ENCODE data around the gene DPM2.

Gene DPM2

DNA sequence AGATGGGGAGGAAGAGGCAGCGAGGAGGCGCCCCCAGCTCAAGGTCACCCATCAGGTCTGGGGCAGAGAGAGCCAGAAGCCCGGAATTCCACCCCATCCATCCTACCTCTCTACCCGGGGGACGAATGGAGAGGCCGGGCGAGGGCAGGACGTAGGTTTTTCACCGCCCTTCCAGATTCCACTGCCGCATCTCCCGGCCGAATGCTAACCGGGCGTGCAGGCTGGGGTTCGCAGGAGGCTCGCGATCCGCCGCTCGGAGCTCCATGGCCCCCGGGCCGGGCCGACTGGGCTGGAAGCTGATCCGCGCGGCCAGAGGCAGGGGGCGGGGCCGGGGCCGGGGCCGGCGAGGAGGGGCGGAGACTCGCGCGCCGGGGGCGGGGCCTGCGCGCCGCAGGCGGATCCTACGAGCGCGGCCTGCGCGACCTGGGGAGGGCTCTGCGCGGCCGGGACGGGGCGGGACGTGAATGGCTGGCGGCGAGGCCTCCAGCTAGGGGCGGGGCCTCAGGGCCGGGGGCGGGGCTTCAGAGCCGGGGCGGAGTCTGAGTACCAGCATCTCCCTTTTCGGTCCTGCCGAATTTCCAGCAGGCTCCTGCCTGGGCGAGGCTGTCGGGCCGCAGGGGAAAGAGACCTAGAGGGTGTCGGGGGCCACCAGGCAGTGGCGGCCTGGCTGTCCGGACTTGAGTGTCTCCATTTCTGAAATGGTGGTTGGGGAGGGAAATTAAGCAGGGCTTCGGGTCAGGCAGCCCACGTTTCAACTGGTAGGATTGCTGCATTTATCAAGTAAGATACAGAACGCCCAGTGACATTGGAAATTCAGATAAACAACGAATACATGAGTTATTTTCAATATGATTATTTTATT is 20.7 kb downstream of the DPM2 start, which contains the start of gene ST6GALNAC4:
TSS of gene ST6GALNAC4 (minus strand) at position 322 of the 862 bp plus-strand sequence. CDS start 622 bp downstream, outside the sequence.
- DNase-seq, result peak; percentile 97 to 98

DNA sequence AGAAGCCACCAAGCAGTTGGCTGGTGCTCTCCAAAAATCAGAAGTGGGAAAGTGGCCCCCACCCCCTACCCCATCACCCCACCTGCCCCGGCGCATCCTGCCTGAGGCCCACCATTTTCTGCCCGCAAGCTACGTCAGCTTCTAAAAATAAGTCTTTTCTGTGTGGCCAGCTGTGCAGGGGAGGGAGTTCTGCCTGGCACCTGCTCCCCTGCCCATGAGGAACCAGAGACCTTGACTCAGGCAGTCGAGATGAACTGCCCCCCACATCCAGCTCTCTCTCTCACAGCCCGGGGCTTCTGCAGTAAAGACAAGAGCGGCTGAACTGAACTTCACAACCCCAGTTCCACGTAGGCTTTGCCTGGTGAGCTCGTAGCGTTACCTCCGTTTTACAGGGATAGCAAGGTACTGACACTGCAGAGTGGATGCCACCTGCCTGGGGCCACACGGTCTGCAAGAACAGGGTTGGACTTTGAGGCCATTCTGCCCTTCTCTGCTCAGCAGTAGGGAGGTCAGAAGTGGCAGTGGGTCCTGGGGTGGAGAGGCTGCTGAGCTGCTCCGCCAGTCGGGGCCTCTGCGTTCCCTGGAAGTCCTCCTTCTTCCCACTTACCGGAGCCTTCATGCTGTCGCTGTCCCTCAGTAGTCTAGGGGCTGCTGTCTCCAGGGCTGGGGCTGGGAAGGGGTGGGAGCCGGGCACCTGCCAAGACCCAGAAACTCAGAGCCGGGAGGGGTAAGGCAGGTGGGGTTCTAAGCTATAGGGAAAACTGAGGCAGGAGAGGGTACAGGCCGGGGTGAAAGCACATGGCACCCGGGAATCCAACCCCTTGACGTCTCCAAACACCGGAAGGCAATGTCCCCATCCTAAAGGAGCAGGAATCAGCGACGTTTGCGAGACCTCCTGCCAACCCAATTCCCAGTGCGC is 21.6 kb downstream of the DPM2 start:
- peak in 1 of 2 experiments; percentile 59 for DNase-seq

DNA sequence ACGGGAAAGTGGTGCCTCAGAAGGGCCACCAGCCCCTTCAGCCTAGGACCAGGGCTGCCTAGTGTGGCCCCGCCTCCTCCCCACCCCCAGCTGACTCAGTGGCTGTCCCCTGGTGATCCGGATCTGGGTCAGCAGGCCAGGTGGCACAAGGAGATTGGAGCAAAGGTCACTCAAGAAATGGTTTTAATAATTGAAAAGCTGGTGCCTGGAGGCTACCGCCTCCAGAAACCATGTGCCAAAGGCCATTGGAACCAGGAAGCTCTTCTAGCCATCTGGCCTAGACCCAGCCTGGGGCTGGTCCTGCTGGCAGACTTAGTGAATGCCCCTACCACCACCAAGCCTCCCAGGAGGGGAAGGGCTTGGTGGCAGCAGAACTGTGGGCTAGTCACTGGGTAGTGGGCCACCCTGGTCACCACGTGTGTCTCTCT is 22.3 kb downstream of the DPM2 start:
- DNase-seq, result peak in 1 of 2 experiments; percentile 54

DNA sequence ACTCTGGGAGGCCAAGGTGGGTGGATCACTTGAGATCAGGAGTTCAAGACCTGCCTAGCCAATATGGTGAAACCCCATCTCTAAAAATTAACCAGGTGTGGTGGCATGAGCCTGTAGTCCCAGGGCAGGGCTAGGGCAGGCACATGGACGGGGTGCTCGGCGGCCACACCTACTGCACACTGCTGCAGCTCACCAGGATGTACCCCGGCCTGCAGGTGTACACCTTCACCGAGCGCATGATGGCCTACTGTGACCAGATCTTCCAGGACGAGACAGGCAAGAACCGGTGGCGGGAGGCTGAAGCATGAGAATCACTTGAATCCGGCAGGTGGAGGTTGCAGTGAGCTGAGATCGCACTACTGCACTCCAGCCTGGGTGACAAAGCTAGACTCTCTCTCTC is 24.0 kb downstream of the DPM2 start:
- no peak for DNase-seq

DNA sequence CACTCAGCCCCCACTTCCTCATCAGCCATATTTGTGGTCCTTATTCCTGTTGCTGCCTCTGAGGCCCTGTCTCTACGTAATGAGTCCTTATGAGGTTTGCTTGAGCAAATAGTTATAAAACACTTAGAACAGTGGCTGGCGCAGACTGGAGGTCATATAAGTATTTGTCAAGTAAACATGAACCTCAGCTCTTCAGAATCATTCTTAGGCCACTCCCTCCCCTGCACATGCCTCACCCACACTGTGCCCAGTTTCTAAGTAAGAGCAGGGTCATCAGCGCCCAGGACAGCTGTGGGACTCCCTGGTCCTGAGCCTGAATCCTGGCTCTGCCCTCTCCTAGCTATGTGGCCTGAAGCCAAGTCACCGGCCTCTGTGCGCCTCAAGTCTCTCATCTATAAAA is 24.8 kb downstream of the DPM2 start:
- no peak for DNase-seq

DNA sequence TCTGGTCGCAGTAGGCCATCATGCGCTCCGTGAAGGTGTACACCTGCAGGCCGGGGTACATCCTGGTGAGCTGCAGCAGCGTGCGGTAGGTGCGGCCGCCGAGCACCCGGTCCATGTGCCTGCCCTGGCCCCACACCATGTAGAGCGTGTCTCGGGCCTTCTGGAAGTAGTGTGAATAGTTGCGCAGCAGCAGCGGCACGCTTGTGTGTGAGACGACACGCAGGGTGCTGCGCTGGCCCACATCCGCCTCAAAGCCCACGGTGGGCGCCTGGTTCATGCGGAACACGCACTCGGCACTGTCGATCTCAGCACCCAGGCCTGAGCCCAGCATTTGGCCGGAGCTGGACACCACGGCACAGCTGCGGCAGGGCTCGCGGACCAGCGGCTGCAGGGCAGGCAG is 25.4 kb downstream of the DPM2 start:
- no peak for DNase-seq

DNA sequence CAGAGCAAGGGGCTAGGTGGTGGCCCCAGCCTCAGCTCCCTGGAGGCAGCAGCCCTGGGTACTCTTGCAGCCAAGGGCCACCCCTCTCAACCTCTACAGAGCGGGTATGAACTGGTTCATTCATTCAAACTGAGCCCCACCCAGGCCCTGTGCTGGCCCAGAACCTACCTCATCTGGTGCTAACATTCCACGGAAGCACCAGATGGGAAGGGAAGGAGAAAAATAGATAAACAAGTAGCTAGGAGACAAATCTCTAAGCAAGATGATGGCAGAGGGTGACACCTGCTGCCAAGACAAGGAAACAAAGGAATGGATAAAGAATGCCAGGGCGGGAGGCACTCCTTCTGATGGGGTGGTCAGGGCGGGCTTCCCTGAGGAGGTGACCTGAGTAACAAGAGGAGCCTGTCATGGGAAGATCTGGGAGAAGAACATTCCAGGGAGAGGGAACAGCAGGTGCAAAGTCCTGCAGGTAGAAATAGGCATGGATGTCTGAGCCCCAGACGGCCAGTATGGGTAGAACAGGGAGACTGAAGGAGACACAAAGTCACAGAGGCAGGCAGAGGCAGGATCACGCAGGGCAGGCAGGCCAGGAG is 26.9 kb downstream of the DPM2 start:
- no peak for DNase-seq

DNA sequence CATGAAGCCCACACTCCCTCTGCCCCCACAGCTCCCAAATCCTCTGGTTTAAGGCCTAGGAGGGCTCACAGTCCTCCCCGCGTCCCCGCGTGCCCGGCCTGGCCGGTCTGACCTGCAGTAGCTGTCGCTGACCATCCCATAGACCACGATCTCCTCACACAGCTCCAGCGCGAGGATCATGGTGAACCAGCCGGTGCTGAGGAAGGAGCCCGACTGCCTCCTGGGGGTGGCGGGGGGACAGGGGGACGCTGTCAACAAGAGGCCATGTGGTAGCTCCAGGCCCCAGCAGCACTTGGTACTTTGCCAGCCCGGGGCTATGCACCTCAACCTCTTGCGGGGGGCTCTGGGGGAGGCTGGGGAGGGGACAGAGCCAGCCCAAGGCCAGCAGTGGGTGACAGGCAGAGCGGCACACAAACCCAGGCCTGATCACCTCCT is 27.8 kb downstream of the DPM2 start:
- no peak for DNase-seq

DNA sequence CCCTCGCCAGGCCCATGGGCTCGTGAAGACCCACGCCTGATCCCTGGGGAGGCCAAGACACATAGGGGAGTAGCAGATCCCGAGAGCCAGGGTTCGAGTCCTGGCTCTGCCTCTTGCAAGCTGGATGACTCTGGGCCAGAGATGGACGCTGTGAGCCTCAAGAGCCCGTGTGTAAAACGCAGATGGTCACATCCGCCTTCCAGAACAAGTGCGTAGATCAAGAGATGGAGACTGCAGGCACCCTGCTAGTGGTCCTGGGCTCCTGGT is 29.1 kb downstream of the DPM2 start:
- no peak for DNase-seq

DNA sequence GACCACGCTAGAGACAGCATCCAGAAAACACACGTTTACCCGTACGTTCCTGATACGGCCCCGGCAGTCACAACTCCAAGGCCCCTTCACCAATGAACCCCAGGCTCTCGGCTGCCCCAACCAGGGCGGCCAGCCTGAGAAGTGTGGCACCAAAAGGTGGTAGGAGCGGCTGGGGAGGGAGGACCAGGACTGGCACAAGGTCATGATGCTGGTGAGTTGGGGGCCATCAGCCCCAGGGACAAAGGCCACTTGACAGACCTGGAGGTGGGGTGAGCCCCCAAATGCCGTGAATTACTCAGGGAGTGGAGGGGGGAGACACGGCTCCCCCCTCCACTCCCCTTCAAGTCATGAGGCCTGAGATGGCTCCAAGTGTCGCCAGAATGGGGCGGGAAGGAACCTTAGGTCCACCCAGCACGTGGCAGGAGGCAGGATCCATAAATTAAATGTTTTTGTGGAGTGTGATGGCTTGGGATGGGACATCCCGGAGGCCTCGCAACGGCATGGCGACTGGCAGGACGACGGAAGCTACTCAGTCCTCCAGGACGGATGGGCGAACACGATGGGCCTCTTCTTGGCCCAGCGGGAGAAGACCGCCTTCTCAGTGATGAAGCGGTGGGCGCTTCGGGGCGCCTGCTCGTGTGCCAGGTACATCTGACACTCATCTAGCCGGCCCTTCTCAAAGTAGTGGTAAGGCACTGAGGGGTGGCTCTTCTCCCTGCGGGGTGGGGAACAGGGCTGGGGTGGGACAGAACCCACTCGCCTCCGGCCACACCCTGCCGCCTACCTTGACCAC is 29.6 kb downstream of the DPM2 start:
- DNase-seq, result no peak

DNA sequence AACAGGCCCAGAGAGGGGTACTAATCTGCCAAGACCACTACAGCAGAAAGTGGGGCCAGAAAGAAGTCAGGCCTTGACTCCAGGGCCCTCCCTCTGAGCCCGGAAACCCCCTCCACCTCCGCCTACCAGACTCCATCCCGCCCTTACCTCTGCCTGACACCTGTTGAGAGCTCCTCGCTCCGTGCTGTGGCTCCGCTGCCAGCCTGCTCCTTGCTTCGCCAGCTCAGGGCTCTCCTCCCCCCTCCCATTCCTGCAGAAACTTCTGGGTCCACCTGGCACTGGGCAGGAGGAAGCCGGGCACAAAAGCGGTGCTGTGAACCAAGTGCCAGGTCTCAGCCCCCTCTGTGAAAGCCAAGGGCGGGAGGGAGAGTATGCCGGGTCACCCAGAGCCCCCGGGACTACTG is 31.9 kb downstream of the DPM2 start:
- DNase-seq, result peak; percentile 64 to 76

DNA sequence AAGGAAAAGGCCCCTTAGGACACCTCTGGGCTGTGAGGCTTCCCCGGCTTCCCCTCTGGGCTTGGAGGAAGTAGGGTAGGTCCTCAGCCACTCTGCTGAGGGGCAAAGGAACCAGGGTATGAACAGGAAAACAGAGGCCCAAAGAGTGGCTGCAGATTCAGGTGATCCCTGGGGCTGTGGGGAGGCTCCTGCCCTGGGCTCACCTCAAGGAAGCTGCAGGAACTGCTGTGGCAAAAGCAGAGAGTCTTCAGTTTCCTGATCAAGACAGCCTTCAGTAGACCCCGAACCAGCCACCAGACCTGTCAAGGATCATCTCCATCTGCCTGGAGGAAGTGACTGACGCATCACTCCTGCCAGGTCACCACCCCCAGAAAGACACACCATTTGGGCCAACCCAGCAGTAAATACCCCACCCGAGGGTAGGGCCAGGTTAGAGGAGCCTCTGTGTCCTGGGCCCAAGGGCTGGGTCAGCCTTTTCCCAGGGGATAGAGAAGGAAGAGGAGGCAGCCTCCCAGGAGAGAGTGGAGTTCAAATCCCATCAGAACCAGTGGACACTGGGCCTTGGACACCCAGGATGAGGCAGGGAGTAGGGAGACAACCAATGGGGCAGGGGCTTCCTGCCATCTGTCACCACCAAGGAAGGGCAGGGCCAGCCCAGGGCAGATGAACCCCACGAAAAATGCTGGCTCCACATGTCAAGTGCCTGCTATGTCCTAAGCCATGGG is 32.5 kb downstream of the DPM2 start:
- DNase-seq, result peak; percentile 70 to 71

DNA sequence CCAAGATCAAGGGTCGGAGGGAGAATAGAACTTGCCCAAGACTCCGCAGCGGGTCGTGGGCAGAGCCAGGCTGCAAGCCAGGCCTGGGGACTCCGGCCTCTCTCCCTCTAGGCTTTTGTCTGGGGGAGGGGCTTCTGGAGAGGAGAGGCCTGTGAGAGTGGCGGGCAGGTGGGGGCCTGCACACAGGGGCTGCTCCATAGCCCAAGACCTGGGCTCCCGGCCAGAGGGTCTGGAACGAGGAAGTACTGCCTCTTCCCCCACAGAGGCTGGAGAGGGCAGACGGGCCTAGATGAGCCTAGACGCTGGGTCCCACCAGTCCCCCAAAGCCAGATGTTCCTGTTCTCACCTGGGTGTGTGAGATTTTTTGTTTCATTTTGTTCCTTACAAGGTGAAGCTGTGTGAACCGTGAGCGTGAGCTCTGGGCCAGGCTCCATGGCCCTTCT is 33.1 kb downstream of the DPM2 start:
- DNase-seq, result peak in 1 of 2 experiments; percentile 55

DNA sequence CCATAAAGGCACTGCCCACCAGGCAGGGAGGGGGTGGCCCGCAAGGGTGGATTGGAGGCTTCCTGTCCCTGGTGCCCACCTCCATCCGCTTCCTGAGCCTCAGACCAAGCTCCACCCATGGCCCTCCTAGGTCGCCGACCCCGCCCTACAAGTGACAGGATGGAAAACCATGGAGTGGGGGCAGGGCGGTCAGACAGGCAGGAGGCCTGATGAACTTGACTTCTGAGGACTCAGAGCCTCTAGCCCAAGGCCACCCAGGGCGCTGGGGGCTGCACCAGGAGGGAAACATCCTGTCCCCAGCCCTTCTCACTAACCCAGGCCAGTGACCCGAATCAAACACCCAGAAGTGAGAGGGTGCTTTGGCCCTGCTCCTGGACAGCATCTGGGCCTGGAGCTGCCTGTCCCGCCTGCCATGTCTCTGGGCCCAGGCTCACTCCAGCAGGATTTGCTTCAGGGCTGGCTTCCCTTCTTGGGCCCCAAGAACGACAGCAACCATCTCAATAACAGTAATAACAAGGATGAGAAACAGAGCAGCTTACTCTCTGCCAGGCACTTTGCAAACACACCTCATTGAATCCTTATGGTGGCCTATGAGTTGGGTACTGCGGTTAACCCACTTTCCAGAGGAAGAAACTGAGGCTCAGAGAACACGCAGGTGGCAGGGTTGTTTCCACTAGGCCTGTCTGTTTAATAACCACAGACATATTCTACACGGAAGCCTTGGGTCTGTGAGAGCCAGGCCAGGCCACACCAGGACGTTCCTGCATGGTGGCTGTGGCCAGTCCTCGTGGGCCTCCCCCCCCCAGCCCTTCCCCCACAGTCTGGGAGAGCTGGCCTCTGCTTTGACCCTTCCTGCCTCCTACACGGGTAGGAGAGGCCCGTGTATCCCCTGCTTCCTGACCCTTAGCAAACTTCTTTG is 33.8 kb downstream of the DPM2 start:
- peak; percentile 91 for DNase-seq

DNA sequence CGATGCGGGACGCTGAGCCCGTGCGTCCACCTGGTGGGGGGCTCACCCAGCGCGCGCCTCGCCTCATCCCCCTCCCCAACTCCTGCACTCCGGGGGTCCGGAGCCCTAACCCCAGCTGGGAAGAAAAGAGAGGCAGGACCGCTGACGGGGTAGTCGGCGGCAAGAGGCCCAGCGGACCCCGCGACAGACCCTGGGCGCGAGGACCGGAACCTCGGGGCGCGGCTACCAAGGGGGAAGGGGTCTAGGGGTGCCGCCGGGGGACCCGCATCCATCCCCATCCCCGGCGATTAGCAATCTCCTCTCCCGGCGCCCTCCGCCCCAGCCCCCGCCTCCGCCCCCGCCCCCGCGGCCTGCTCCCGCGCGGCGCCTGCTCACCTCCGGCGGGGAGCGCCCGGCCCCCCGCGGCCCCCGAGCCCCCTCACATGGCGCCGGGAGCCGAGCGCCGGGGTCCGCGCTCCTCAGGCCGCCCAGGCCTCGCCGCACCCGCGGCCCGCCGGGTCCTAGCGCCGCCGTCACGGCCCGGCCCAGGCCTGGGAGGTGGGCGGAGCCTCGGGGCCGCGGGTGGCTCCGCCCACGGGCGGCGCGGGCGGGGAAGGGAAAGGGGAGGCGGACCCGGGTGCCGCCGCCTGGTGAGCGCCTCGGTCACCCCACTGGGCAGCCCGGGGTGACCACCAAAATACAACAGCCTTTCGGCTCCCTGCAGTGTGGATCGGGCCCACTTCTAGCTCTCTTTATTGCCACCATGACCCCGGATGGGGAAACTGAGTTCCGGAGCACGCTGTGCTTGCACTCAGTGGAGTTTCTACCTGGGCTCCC is 38.3 kb downstream of the DPM2 start, which contains the start of gene ST6GALNAC6:
TSS of gene ST6GALNAC6 (minus strand) at position 476 of the 816 bp plus-strand sequence. CDS start 1,622 bp downstream, outside the sequence.
- peak; percentile 80 to 85 for DNase-seq

DNA sequence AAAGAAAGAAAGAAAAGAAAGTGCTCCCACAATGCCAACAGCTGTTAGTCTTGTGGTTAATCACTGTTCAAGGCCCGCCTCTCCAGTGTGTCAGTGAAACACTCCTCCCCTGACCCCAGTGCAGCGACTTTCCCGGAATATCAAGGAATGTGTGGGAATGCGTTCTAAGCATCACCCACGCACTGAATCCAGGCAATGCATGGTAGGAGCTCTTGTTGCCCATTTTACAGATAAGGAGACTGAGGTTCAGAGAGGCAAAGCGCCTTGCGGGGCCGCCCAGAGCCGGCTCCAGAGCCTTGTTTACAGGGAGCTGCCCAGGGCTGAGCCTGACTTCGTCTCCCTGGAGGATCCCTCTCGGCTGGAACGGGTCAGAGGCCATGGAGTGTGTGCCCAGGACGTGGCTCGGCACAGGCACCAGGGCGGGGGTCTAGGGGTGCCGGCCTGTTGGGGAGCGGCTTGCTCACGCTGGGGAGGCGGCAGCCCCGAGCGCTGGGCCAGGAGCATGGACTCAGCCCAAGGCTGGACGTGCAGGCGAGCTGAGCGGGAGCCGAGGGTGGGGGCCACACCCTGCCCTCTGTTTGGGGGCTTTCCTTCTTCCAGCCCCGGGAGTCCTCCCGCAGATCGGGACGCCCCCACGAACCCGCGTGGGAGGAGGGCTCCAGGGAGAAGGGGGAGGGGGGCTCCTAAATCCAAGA is 39.1 kb downstream of the DPM2 start:
- peak in 1 of 2 experiments; percentile 56 for DNase-seq

DNA sequence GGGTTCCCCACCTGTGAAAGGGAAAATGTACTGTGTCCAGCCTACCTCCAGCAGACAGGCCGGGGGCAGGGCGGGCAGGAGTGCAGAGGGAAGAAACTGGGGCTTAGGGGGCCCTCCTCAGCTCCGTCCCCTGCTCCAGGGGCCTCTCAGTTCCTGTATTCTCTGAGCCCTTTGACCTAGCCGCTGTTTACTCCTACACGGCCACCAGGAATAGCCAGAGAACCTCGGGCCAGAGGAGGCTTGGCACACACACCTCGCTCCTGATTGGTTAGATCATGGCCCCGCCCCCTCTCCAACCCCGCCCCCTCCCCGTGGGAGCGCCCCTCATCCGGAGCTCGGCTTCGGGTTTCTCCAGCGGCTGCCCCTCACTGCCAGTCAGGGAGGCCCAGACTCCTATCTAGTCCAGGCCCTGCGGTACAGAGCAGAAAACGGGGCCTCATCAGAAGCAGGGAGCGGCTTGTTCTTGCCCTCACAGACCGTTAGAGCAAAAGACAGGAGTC is 40.4 kb downstream of the DPM2 start:
- DNase-seq, result peak; percentile 65 to 68

DNA sequence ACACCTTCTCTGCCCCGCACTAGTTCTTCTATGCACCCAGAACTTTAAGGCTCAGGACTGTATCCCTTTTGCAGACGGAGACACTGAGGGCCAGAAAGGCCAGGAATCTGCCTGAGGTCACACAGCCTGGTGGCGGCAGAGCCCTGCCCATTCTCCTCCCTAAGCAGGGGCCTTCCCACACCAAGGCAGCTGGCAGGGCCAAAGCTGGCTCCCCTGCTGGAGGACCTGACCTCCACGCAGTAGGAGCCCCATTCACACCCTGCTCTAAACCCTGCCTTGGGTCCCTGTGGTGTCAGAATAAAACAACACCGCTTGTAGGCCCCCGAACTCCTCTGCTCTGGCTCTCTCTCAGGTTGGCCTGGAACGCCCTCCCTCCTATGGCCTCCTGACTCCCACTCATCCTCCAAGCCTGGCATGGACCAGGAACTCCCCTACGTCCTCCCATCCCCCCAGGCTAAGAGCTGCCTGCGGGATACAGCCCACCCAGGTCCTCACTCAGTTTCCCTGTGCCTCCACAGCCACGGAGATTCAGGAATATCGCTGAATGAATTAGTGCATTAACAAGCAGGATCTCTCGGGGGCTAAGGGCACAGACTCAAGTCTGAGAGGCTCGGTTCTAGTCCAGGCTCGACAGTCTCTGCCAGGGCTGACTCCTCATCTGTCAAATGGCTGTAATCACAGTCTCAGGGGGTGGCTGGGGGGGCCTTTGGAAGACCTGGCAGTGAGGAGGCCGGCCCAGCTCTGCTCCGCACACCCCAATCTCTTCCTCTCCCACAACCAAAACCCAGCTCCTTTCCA is 41.1 kb downstream of the DPM2 start:
- DNase-seq, result no peak
